SJCRH30 (cell line): Measurements from ENCODE around the gene CST3. TPM values are rescaled to one million over a fixed set of nuclear protein-coding genes. Genes with fewer than 3 reads are reported as not detected.
"Not testable (repeated sequence)": the region's sequence is repeated elsewhere in the genome, so short reads cannot be mapped to it uniquely, and the experiment has no call there.

Experiments
- DNase-seq, 2 experiments: peaks; one replicate each; pipeline ENCODE4 v3.0.0-alpha.2; 2015 to 2020
- H3K27ac ChIP-seq: fragments of 250-450 bp; sonication (Bioruptor Pico); 2 replicates; pipeline ENCODE4 v1.5.1; 2020; ENCODE audit warnings: mild to moderate bottlenecking, moderate library complexity
- H3K27me3 ChIP-seq: fragments of 250-450 bp; sonication (Bioruptor Pico); 2 replicates; pipeline ENCODE4 v1.5.1; 2020; ENCODE audit warnings: mild to moderate bottlenecking, moderate library complexity
- H3K36me3 ChIP-seq: fragments of 250-450 bp; sonication (Bioruptor Pico); 2 replicates; pipeline ENCODE4 v1.5.1; 2020; ENCODE audit warnings: mild to moderate bottlenecking, moderate library complexity
- H3K4me1 ChIP-seq: fragments of 250-450 bp; sonication (Bioruptor Pico); 2 replicates; pipeline ENCODE4 v1.5.1; 2020; ENCODE audit warnings: mild to moderate bottlenecking, moderate library complexity
- H3K4me3 ChIP-seq: fragments of 250-450 bp; sonication (Bioruptor Pico); 2 replicates; pipeline ENCODE4 v1.5.1; 2020; ENCODE audit warnings: mild to moderate bottlenecking, moderate library complexity
- H3K9me3 ChIP-seq: fragments of 250-450 bp; sonication (Bioruptor Pico); replicated peaks from 2 replicates; pipeline ENCODE4 v1.5.1; 2020; ENCODE audit warnings: mild to moderate bottlenecking, moderate library complexity
- total RNA-seq: library from RNA; depleted of rRNA; stranded (reverse); fragments of >200 nt; shearing (Covaris generic); gene quantifications from 2 replicates; pipeline ENCODE4 v1.2.3, GENCODE V29; 2014

The CST3 gene
- total RNA-seq, 1 experiment from 2014 or later = 67.6 TPM

- no peaks in the 10 kb centered on the region for H3K27me3 ChIP-seq
- no peaks in the 10 kb centered on the region for H3K4me1 ChIP-seq
- peak; percentile 37 to 80 for DNase-seq
- H3K9me3 ChIP-seq = no peaks in the 10 kb centered on the region
- H3K36me3 ChIP-seq = no peaks in the 10 kb centered on the region
- no peak overlapping the region for H3K4me3 ChIP-seq
- H3K27ac ChIP-seq = no peak overlapping the region
Measured at GRCh38 chr20:23668477-23668951, 30.8 kb upstream of the CST3 start.

GRCh38 chr20:23667666-23668065, 29.9 kb upstream of the CST3 start:
- Histone ChIP-seq H3K4me3 (no peak overlapping the region), H3K27ac (no peak overlapping the region), H3K27me3 (no peaks in the 10 kb centered on the region), H3K36me3 (no peaks in the 10 kb centered on the region), H3K9me3 (no peaks in the 10 kb centered on the region), H3K4me1 (no peaks in the 10 kb centered on the region)
- DNase-seq = no peak

GRCh38 chr20:23666698-23667097, 28.9 kb upstream of the CST3 start:
- no peak overlapping the region for H3K4me3 ChIP-seq
- DNase-seq = no peak
- no peaks in the 10 kb centered on the region for H3K9me3 ChIP-seq
- H3K27me3 ChIP-seq = no peaks in the 10 kb centered on the region
- no peaks in the 10 kb centered on the region for H3K4me1 ChIP-seq
- H3K36me3 ChIP-seq = no peaks in the 10 kb centered on the region
- no peak overlapping the region for H3K27ac ChIP-seq

- no peaks in the 10 kb centered on the region for H3K4me1 ChIP-seq
- no peak overlapping the region for H3K4me3 ChIP-seq
- no peak for DNase-seq
- no peaks in the 10 kb centered on the region for H3K27me3 ChIP-seq
- no peak overlapping the region for H3K27ac ChIP-seq
- H3K36me3 ChIP-seq = no peaks in the 10 kb centered on the region
- H3K9me3 ChIP-seq = no peaks in the 10 kb centered on the region
Measured at GRCh38 chr20:23666189-23666588, 28.4 kb upstream of the CST3 start.

- no peak overlapping the region for H3K27ac ChIP-seq
Measured at GRCh38 chr20:23664954-23665353, 27.2 kb upstream of the CST3 start.

GRCh38 chr20:23664046-23664445, 26.3 kb upstream of the CST3 start:
- not testable (repeated sequence) for H3K9me3 ChIP-seq, H3K27ac ChIP-seq, H3K27me3 ChIP-seq, H3K4me3 ChIP-seq, DNase-seq, H3K36me3 ChIP-seq
- peaks cover 13% of the 10 kb centered on the region for H3K4me1 ChIP-seq

More at GRCh38 chr20:23664954-23665353, 27.2 kb upstream of the CST3 start:
- H3K4me1 ChIP-seq = peaks cover 11% of the 10 kb centered on the region
- no peaks in the 10 kb centered on the region for H3K27me3 ChIP-seq
- H3K9me3 ChIP-seq = no peaks in the 10 kb centered on the region
- DNase-seq = no peak
- no peak overlapping the region for H3K4me3 ChIP-seq
- no peaks in the 10 kb centered on the region for H3K36me3 ChIP-seq

- H3K4me3 ChIP-seq = no peak overlapping the region
- H3K27me3 ChIP-seq = no peaks in the 10 kb centered on the region
- DNase-seq = no peak
- no peaks in the 10 kb centered on the region for H3K36me3 ChIP-seq
- peaks cover 13% of the 10 kb centered on the region for H3K4me1 ChIP-seq
- no peak overlapping the region for H3K27ac ChIP-seq
- no peaks in the 10 kb centered on the region for H3K9me3 ChIP-seq
Measured at GRCh38 chr20:23663180-23663579, 25.4 kb upstream of the CST3 start.

- Histone ChIP-seq H3K36me3 (no peaks in the 10 kb centered on the region), H3K9me3 (no peaks in the 10 kb centered on the region), H3K27ac (no peak overlapping the region), H3K4me1 (peaks cover 13% of the 10 kb centered on the region), H3K4me3 (no peak overlapping the region), H3K27me3 (no peaks in the 10 kb centered on the region)
- DNase-seq = no peak
Measured at GRCh38 chr20:23662276-23662870, 24.6 kb upstream of the CST3 start.

GRCh38 chr20:23661002-23661429, 23.3 kb upstream of the CST3 start:
- H3K9me3 ChIP-seq = no peaks in the 10 kb centered on the region
- no peaks in the 10 kb centered on the region for H3K36me3 ChIP-seq
- peak overlapping the region; percentile 51; the same call in 1 of the 2 replicates for H3K27ac ChIP-seq

GRCh38 chr20:23659989-23660837, 22.5 kb upstream of the CST3 start:
- Histone ChIP-seq H3K27me3 (peaks cover 3% of the 10 kb centered on the region; the same call in 1 of the 2 replicates), H3K9me3 (no peaks in the 10 kb centered on the region), H3K4me3 (peak overlapping the region; percentile 14; the same call in 1 of the 2 replicates), H3K4me1 (peaks cover 13% of the 10 kb centered on the region), H3K36me3 (no peaks in the 10 kb centered on the region), H3K27ac (peak overlapping the region; percentile 51)
- DNase-seq = peak; percentile 53 to 75

More at GRCh38 chr20:23661002-23661429, 23.3 kb upstream of the CST3 start:
- DNase-seq = no peak
- Histone ChIP-seq H3K4me1 (peaks cover 13% of the 10 kb centered on the region), H3K27me3 (peaks cover under 1% of the 10 kb centered on the region; the same call in 1 of the 2 replicates), H3K4me3 (no peak overlapping the region)

GRCh38 chr20:23659610-23659988, 21.8 kb upstream of the CST3 start:
- H3K4me1 ChIP-seq = peaks cover 13% of the 10 kb centered on the region
- H3K27me3 ChIP-seq, H3K9me3 ChIP-seq, H3K4me3 ChIP-seq, DNase-seq, H3K36me3 ChIP-seq, H3K27ac ChIP-seq: not testable (repeated sequence)

- H3K9me3 ChIP-seq = no peaks in the 10 kb centered on the region
- H3K27ac ChIP-seq = no peak overlapping the region
- no peak overlapping the region for H3K4me3 ChIP-seq
- no peaks in the 10 kb centered on the region for H3K36me3 ChIP-seq
- DNase-seq = no peak
- H3K27me3 ChIP-seq = peaks cover 3% of the 10 kb centered on the region; the same call in 1 of the 2 replicates
- peaks cover 13% of the 10 kb centered on the region for H3K4me1 ChIP-seq
Measured at GRCh38 chr20:23658989-23659609, 21.3 kb upstream of the CST3 start.

- Histone ChIP-seq H3K4me3 (no peak overlapping the region), H3K4me1 (peaks cover 13% of the 10 kb centered on the region), H3K27ac (no peak overlapping the region), H3K36me3 (no peaks in the 10 kb centered on the region), H3K27me3 (peaks cover 3% of the 10 kb centered on the region; the same call in 1 of the 2 replicates), H3K9me3 (no peaks in the 10 kb centered on the region)
- DNase-seq = no peak
Measured at GRCh38 chr20:23658336-23658735, 20.6 kb upstream of the CST3 start.

GRCh38 chr20:23657202-23657601, 19.4 kb upstream of the CST3 start:
- Histone ChIP-seq H3K4me3 (no peak overlapping the region), H3K27ac (no peak overlapping the region), H3K9me3 (no peaks in the 10 kb centered on the region), H3K27me3 (peaks cover 3% of the 10 kb centered on the region; the same call in 1 of the 2 replicates), H3K36me3 (no peaks in the 10 kb centered on the region), H3K4me1 (peaks cover 13% of the 10 kb centered on the region)
- DNase-seq = no peak

- peaks cover 3% of the 10 kb centered on the region; the same call in 1 of the 2 replicates for H3K27me3 ChIP-seq
- H3K9me3 ChIP-seq = no peaks in the 10 kb centered on the region
- no peak overlapping the region for H3K27ac ChIP-seq
- no peak overlapping the region for H3K4me3 ChIP-seq
- H3K4me1 ChIP-seq = peaks cover 13% of the 10 kb centered on the region
- no peaks in the 10 kb centered on the region for H3K36me3 ChIP-seq
- no peak for DNase-seq
Measured at GRCh38 chr20:23656372-23656771, 18.6 kb upstream of the CST3 start.
